ELR (cell line): Measurements from ENCODE around the gene KIAA0513.

Experiments
- DNase-seq: peaks from one replicate; pipeline ENCODE4 v3.0.0-alpha.2; 2015; ENCODE audit warnings: low read depth

KIAA0513 gene

GRCh38 chr16:85072076-85072860 is 44.7 kb downstream of the KIAA0513 start:
- DNase-seq: no peak

- no peak for DNase-seq
Observed at GRCh38 chr16:85072947-85073346, 45.4 kb downstream of the KIAA0513 start.

GRCh38 chr16:85074225-85074914 is 46.8 kb downstream of the KIAA0513 start:
- no peak for DNase-seq

GRCh38 chr16:85075236-85075924 is 47.8 kb downstream of the KIAA0513 start:
- no peak for DNase-seq

GRCh38 chr16:85077039-85077438 is 49.4 kb downstream of the KIAA0513 start:
- no peak for DNase-seq

GRCh38 chr16:85077576-85078125 is 50.1 kb downstream of the KIAA0513 start:
- DNase-seq: no peak

- no peak for DNase-seq
Observed at GRCh38 chr16:85078226-85078625, 50.6 kb downstream of the KIAA0513 start.

- DNase-seq: no peak
Observed at GRCh38 chr16:85078952-85079351, 51.4 kb downstream of the KIAA0513 start.

- no peak for DNase-seq
Observed at GRCh38 chr16:85079785-85080570, 52.4 kb downstream of the KIAA0513 start.

- DNase-seq: no peak
Observed at GRCh38 chr16:85081038-85081437, 53.4 kb downstream of the KIAA0513 start.

- DNase-seq: no peak
Observed at GRCh38 chr16:85081765-85082164, 54.2 kb downstream of the KIAA0513 start.

GRCh38 chr16:85082173-85083050 is 54.8 kb downstream of the KIAA0513 start:
- DNase-seq: no peak

GRCh38 chr16:85083051-85083639 is 55.5 kb downstream of the KIAA0513 start:
- DNase-seq: no peak

GRCh38 chr16:85084841-85085510 is 57.4 kb downstream of the KIAA0513 start:
- no peak for DNase-seq

- DNase-seq: no peak
Observed at GRCh38 chr16:85085721-85086120, 58.1 kb downstream of the KIAA0513 start.

- peak; percentile 74 for DNase-seq
Observed at GRCh38 chr16:85086347-85087291, 59.0 kb downstream of the KIAA0513 start.

GRCh38 chr16:85087899-85088569 is 60.4 kb downstream of the KIAA0513 start:
- no peak for DNase-seq

GRCh38 chr16:85088570-85089199 is 61.1 kb downstream of the KIAA0513 start:
- no peak for DNase-seq
